HL-60 (cell line): ENCODE data around the gene MRPS21.

Experiments
- CTCF ChIP-seq: IDR thresholded peaks from one replicate; pipeline ENCODE4 v1.5.1; 2011; ENCODE audit warnings: low read length, control low read depth, inconsistent platforms; ENCODE audit not compliant: insufficient read depth
- POLR2AphosphoS5 ChIP-seq: IDR thresholded peaks from 2 replicates; pipeline ENCODE4 v1.6.1; 2012; ENCODE audit warnings: low read depth
- REST ChIP-seq: IDR thresholded peaks from 2 replicates; pipeline ENCODE4 v1.6.1; 2012; ENCODE audit warnings: low read depth; ENCODE audit not compliant: insufficient replicate concordance

- TF ChIP-seq POLR2AphosphoS5, result no peak
- TF ChIP-seq CTCF, result no peak
- no peak for TF ChIP-seq REST
Observed at GRCh38 chr1:150302902-150303301, 9.2 kb downstream of the MRPS21 start.
